ENCODE data around the gene PACRG. TPM values are rescaled to one million over a fixed set of nuclear protein-coding genes. Genes with fewer than 3 reads are reported as not detected.

Gene PACRG
- total RNA-seq, 1 donor from 2014 or later = under 0.01 TPM

DNA sequence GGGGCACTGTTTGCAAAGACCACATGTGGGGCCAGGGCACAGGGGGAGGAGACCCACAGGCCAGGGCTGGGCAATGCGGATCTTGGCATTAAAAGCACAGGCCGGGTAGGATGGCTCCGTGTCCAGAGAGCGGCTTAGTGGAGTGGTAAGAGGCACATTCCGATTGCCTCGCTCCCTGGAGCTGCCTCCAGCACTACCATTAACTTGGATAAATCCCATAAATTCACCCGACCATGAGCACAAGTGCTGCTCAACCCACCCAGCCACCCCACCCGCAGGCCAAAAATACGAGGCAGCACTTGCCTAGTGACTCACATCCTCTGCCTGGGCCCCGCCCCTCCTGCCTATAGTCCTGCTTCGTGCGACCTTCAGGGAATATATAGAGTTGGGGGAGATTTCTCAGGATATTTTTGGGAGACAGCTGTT, 619.3 kb downstream of the PACRG start:
- Histone ChIP-seq H3K27me3 (ENCODE audit: control insufficient read depth, insufficient read depth, low read length) (no peaks in the 10 kb centered on the region), H3K36me3 (ENCODE audit: control insufficient read depth, insufficient read depth, low read length) (no peaks in the 10 kb centered on the region), H3K4me3 (ENCODE audit: low read depth, low read length) (no peak overlapping the region)
- TF ChIP-seq, protein P1, sequence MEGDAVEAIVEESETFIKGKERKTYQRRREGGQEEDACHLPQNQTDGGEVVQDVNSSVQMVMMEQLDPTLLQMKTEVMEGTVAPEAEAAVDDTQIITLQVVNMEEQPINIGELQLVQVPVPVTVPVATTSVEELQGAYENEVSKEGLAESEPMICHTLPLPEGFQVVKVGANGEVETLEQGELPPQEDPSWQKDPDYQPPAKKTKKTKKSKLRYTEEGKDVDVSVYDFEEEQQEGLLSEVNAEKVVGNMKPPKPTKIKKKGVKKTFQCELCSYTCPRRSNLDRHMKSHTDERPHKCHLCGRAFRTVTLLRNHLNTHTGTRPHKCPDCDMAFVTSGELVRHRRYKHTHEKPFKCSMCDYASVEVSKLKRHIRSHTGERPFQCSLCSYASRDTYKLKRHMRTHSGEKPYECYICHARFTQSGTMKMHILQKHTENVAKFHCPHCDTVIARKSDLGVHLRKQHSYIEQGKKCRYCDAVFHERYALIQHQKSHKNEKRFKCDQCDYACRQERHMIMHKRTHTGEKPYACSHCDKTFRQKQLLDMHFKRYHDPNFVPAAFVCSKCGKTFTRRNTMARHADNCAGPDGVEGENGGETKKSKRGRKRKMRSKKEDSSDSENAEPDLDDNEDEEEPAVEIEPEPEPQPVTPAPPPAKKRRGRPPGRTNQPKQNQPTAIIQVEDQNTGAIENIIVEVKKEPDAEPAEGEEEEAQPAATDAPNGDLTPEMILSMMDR (IDR thresholded peaks at IDR 0.05; ENCODE audit: insufficient read depth, low read length, severe bottlenecking) = no peak
- peak; percentile 46 for DNase-seq (ENCODE audit: low read depth)
- FAIRE-seq = no peak

DNA sequence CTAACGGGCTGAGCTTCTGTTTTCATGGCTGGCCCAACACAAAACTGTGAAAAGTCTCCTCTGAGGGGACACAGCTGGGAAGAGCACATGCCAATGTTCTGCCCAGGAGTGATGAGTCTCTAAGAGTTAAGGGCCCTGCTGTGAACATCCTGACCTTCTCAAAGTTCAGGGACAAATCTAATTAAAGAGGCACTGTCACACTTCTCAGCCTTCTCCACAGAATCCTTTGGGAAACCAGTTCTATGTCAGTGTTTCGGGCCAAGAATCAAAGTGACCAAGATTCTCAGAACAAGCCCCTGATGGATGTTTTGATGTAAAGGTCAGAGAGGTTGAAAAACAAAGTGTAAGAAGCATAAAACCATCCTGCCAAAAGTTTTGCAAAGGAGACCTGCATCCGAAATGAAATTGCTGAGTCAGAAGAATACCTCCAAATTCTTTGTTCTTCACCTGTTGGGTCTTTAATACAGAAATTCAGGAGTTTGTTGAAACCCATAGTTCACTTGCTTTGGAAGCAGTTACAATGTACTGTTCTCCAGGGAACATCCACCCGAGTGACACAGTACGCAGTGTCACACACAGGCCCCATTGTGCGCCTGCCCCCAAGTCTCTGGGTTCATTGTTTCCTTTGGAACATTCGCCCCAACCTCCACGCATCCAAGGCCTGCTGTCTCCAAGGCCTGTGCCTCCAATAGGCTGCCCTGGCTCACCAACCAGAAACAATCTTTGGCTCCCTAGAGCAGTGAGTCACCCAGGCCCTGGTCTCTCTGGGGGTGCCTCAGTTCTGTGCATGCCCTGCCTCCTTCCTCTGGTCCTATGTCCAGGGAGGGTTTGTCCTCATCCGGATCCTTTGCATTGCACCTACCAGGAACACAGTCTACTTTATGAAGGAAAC, 621.3 kb downstream of the PACRG start:
- Histone ChIP-seq H3K36me3 (ENCODE audit: control insufficient read depth, insufficient read depth, low read length) (no peaks in the 10 kb centered on the region), H3K27me3 (ENCODE audit: control insufficient read depth, insufficient read depth, low read length) (no peaks in the 10 kb centered on the region), H3K4me3 (ENCODE audit: low read depth, low read length) (no peak overlapping the region)
- FAIRE-seq (no peak), DNase-seq (ENCODE audit: low read depth) (no peak)
- TF ChIP-seq, protein P1 (IDR thresholded peaks at IDR 0.05; ENCODE audit: insufficient read depth, low read length, severe bottlenecking) = no peak

DNA sequence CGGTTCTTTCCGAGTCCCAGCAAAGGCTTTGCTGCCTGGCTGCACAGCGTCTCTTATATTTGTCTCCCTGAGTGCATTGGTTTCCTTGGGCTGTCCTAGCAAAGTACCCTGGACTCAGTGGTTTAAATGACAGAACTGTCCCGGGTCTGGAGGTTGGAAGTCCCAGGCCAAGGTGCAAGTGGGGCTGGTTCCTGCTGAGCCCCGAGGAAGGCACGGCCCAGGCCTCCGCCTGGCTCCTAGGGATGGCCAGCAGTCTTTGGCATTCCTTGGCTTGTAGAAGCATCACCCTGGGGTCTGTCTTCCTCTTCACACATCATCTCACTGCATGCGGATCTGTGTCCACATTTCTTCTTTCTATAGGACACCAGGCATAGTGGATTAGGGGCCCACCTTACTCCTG, 621.9 kb downstream of the PACRG start:
- DNase-seq (ENCODE audit: low read depth) = no peak
- Histone ChIP-seq H3K36me3 (ENCODE audit: control insufficient read depth, insufficient read depth, low read length) (no peaks in the 10 kb centered on the region), H3K27me3 (ENCODE audit: control insufficient read depth, insufficient read depth, low read length) (no peaks in the 10 kb centered on the region), H3K4me3 (ENCODE audit: low read depth, low read length) (no peak overlapping the region)
- no peak for FAIRE-seq
- TF ChIP-seq, protein P1 (IDR thresholded peaks at IDR 0.05; ENCODE audit: insufficient read depth, low read length, severe bottlenecking) = no peak

DNA sequence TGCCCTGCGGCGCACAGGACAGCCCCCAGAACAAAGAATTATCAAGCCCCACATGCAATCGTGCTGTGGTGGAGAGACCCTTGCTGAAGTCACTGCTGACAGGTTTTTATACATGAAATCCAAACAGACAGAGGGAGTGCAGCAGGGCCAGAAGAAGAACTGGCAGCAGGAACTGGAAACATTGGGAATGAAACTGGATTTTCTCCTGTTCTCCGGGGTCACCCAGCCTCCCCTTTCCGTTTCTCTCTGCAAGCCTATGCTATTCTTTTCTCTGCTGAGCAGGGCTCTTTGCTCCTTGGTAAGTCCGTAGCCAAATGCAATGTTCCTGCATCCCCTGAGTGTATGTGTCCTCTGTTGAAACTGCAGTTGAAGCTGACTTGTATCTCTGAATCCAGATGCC, 623.2 kb downstream of the PACRG start:
- H3K36me3 ChIP-seq (ENCODE audit: control insufficient read depth, insufficient read depth, low read length) = no peaks in the 10 kb centered on the region
- TF ChIP-seq, protein P1 (IDR thresholded peaks at IDR 0.05; ENCODE audit: insufficient read depth, low read length, severe bottlenecking) = no peak
- FAIRE-seq (no peak), DNase-seq (ENCODE audit: low read depth) (no peak)
- no peak overlapping the region for H3K4me3 ChIP-seq (ENCODE audit: low read depth, low read length)
- H3K27me3 ChIP-seq (ENCODE audit: control insufficient read depth, insufficient read depth, low read length) = no peaks in the 10 kb centered on the region

DNA sequence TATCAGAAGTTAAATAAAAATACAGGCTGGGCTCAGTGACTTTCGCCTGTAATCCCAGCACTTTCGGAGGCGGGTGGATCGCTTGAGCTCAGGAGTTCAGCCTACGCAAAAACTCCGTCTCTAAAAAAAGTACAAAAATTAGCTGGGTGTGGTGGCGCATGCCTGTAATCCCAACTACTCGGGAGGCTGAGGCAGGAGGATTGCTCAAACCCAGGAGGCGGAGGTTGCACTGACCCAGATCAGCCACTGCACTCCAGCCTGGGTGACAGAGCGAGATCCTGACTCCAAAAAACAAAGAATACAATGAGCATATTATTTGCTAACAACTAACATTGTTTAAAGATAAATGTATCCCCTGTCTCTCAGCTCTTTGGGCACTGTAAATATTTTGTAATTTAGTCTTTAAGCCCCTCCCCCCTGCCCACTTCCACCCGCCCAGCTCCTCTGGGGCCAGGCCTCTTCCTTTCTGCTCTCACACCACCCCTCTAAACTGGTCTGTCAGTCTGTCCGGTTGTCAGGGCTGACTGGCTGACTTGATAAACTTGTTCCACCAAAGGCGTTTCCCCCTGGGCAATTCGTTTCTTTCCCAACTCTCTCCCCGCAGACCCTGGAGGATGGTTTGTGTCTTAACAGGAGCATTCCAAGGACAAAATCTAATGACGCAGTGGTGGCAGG, 624.4 kb downstream of the PACRG start:
- H3K27me3 ChIP-seq (ENCODE audit: control insufficient read depth, insufficient read depth, low read length) = no peaks in the 10 kb centered on the region
- DNase-seq (ENCODE audit: low read depth) (peak; percentile 29), FAIRE-seq (no peak)
- TF ChIP-seq, protein P1 (IDR thresholded peaks at IDR 0.05; ENCODE audit: insufficient read depth, low read length, severe bottlenecking) = no peak
- H3K4me3 ChIP-seq (ENCODE audit: low read depth, low read length) = no peak overlapping the region
- H3K36me3 ChIP-seq (ENCODE audit: control insufficient read depth, insufficient read depth, low read length) = no peaks in the 10 kb centered on the region
